Activated CD4-positive, alpha-beta T cell treated with anti-CD3 and anti-CD28 coated beads for 36 hours (primary cell): ENCODE results near the gene MYZAP. TPM values are rescaled to one million over a fixed set of nuclear protein-coding genes. Genes with fewer than 3 reads are reported as not detected.

Source experiments
- ATAC-seq: fragments of 200-7000 bp; cut with Tn5 transposase; one replicate; pipeline ENCODE4 v1.10.0; 2021; ENCODE audit warnings: mild to moderate bottlenecking, moderate library complexity
- CTCF ChIA-PET: fragments of 350-600 bp; sonication (Branson Sonifier 250); formaldehyde crosslinking; loops from one replicate; lab custom pipeline; 2021; ENCODE audit warnings: antibody characterized with exemption; lab: Charles Lee
- POLR2A ChIA-PET: fragments of 350-600 bp; sonication (Branson Sonifier 250); formaldehyde crosslinking; loops from one replicate; lab custom pipeline; 2021; ENCODE audit warnings: antibody characterized with exemption, inconsistent platforms; lab: Charles Lee
- DNase-seq: peaks from one replicate; pipeline ENCODE4 v3.0.0-alpha.2; 2020
- H3K27ac Mint-ChIP-seq: one replicate; pipeline ENCODE4 v1.8.0; 2021; ENCODE audit warnings: mixed read lengths
- H3K27me3 Mint-ChIP-seq: one replicate; pipeline ENCODE4 v1.8.0; 2021; ENCODE audit warnings: mixed read lengths
- H3K36me3 Mint-ChIP-seq: one replicate; pipeline ENCODE4 v1.8.0; 2021; ENCODE audit warnings: low read depth, mixed read lengths
- H3K4me1 Mint-ChIP-seq: one replicate; pipeline ENCODE4 v1.8.0; 2021; ENCODE audit warnings: mixed read lengths
- H3K4me3 Mint-ChIP-seq: one replicate; pipeline ENCODE4 v1.8.0; 2021; ENCODE audit warnings: mild to moderate bottlenecking, moderate library complexity, mixed read lengths
- H3K9me3 Mint-ChIP-seq: one replicate; pipeline ENCODE4 v1.8.0; 2021; ENCODE audit warnings: low read depth, mixed read lengths
- intact Hi-C, 2 experiments: fragments of 100-400 bp; cut with DNase I in 1 of 2; cut with micrococcal nuclease in 1 of 2; formaldehyde crosslinking; loops; one replicate each; pipeline versions ENCODE4 v1.14.2 to v1.15.1; 2022 to 2024; cut with DNase I, micrococcal nuclease
- total RNA-seq, 2 experiments: library from RNA; stranded (reverse); gene quantifications; one replicate each; pipeline ENCODE4 v1.2.3, GENCODE V29; 2021

Gene MYZAP
- total RNA-seq, 2 experiments from 2014 or later: 0.11 TPM

DNA sequence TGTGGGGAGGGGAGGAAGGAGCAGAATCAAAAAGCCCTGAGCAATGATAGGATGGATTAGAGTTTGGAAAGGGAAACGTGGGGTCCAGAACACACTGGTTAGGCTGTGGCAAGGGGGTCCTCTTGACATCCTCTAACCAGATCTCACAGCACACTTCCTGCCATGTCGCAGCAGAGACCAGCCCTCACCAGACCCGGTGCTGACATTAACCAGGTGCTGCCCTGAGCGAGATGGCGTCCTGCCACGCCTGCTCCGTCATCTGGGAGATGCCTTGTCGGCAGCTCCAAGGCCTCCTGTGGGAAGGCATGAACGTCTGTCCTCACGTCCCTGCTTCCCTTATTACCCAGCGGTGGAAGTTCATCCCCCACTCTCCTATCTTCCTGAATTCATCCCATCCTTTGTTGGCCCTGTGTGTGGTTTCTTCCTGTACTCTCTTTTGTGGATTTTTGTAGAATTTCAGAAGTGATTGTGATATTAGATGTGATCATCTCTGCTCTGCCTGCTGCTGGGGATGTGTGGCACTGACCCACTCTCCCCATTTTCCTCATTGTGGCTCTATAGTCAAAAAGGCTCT is 29.4 kb upstream of the MYZAP start:
- Mint-ChIP-seq H3K9me3 (no peaks in the 10 kb centered on the region), H3K27me3 (no peaks in the 10 kb centered on the region), H3K4me3 (no peak overlapping the region), H3K4me1 (peaks cover 37% of the 10 kb centered on the region), H3K27ac (peak overlapping the region; percentile 48), H3K36me3 (peaks cover 1% of the 10 kb centered on the region)
- ChIA-PET POLR2A (interaction anchor here (0.6 kb wide), 1 partner anchor 908 kb away, joined by 7 read pairs; no protein-coding TSS in a partner anchor), CTCF (interaction anchor here (0.8 to 3.6 kb wide), 3 partner anchors 48 to 299 kb away, joined by 3 to 22 read pairs (median 3); no protein-coding TSS in a partner anchor)
- peak; percentile 9 for DNase-seq
- intact Hi-C loops: loop anchor here in 1 of 2 experiments (5.0 kb wide), 2 partner anchors 80 to 505 kb away; partner anchors contain the start of gene ALDH1A2
- no peak for ATAC-seq

DNA sequence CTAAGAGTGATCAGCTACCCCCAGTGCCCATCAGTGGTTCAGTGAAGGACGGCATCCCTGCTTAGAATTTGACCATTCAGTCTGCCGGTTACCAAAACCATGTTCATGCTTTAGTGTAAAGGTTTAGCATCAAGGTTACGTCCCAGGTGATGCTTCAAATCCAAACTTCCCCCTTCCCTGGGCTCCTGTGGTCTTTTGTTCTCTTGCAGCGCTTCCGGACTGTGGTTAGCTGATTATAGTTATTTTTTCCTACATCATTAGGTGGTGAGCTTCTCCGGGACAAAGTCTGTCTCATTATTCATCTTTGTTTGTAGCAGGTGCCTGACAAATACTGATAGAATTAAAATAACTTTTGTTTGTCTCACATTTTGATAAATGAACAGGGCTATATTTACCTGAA is 28.3 kb upstream of the MYZAP start:
- DNase-seq (no peak), ATAC-seq (no peak)
- Mint-ChIP-seq H3K27me3 (no peaks in the 10 kb centered on the region), H3K4me3 (no peak overlapping the region), H3K4me1 (peaks cover 37% of the 10 kb centered on the region), H3K27ac (peak overlapping the region; percentile 24), H3K36me3 (peaks cover 1% of the 10 kb centered on the region), H3K9me3 (no peaks in the 10 kb centered on the region)
- ChIA-PET CTCF (interaction anchor here (0.7 to 1.0 kb wide), 3 partner anchors 17 to 298 kb away, joined by 3 to 6 read pairs (median 6); no protein-coding TSS in a partner anchor), POLR2A (no interaction called here)
- intact Hi-C loops: loop anchor here in 1 of 2 experiments (5.0 kb wide), 2 partner anchors 79 to 504 kb away; partner anchors contain the start of gene ALDH1A2

DNA sequence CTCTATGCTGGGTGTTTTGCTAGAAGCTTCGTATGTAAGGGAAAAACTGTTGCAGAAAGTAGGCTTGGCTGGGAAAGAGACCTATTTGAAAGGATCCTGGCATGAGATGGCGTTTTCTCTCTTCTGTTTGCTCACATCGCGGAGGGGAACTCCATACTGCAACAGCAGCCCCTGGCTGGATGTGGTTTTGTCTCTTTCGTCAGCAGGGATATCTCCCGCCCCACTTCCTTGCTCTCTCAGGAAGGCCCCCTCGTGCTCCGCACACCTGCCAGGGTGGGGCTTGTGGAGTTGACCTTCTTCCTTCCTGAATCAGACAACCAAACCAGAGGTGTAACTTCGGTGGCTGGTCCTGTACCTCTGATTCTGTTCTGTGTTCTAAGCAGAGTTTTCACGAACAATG is 26.4 kb upstream of the MYZAP start:
- POLR2A ChIA-PET: no interaction called here
- H3K9me3 Mint-ChIP-seq: no peaks in the 10 kb centered on the region
- no peak overlapping the region for H3K27ac Mint-ChIP-seq
- H3K4me1 Mint-ChIP-seq: peaks cover 35% of the 10 kb centered on the region
- CTCF ChIA-PET: interaction anchor here (0.6 to 1.9 kb wide), 5 partner anchors 9 to 140 kb away, joined by 3 to 6 read pairs (median 3); no protein-coding TSS in a partner anchor
- intact Hi-C loops: no loop called here
- H3K27me3 Mint-ChIP-seq: peaks cover 6% of the 10 kb centered on the region
- peaks cover 1% of the 10 kb centered on the region for H3K36me3 Mint-ChIP-seq
- H3K4me3 Mint-ChIP-seq: no peak overlapping the region
- DNase-seq: peak; percentile 50
- ATAC-seq: peak; percentile 19

DNA sequence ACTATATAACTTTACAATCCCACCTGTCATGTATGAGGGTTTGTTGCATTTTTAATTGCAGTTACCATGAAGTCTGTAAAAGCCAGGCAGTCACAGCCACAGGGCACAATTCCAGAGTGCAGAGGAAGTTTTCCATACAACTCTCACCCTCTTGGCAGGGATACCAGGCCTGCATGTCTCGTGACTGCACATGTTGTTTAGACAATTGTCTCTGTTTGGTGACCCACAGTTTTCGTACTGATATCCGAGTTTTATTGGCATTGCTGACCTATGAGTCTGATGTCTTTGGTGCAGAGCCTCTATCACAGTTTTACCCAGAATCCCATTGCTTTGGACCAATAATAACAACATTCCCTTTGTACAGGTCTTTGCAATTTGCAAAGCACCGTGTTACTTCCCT is 24.9 kb upstream of the MYZAP start:
- CTCF ChIA-PET: interaction anchor here (1.2 kb wide), 1 partner anchor 7 kb away, joined by 4 read pairs; no protein-coding TSS in a partner anchor
- peaks cover 6% of the 10 kb centered on the region for H3K27me3 Mint-ChIP-seq
- H3K4me1 Mint-ChIP-seq: peaks cover 23% of the 10 kb centered on the region
- H3K27ac Mint-ChIP-seq: no peak overlapping the region
- POLR2A ChIA-PET: no interaction called here
- no peaks in the 10 kb centered on the region for H3K9me3 Mint-ChIP-seq
- DNase-seq (no peak), ATAC-seq (no peak)
- H3K4me3 Mint-ChIP-seq: no peak overlapping the region
- H3K36me3 Mint-ChIP-seq: no peaks in the 10 kb centered on the region
- intact Hi-C loops: no loop called here

DNA sequence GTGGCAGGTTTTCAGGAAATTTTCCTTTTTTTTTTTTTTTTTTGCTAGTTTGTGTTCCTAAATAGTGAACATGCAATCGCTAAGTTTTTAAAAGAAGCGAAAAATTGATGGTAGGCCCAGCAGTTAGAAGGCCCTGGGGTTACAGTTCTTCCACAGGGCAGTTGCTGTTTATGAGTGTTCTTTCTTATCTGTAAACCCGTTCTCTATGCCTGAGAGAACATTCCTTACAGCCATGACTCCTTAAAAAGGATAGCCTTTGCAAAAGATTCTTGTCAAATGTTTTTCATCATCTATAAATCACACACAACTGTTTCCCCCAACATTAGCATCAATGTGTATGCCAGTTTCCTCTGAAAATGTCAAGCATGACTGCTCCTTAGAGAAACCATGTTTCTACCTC is 23.8 kb upstream of the MYZAP start:
- H3K27ac Mint-ChIP-seq: no peak overlapping the region
- POLR2A ChIA-PET: no interaction called here
- H3K9me3 Mint-ChIP-seq: no peaks in the 10 kb centered on the region
- H3K4me3 Mint-ChIP-seq: no peak overlapping the region
- CTCF ChIA-PET: interaction anchor here (0.6 kb wide), 1 partner anchor 22 kb away, joined by 3 read pairs; no protein-coding TSS in a partner anchor
- DNase-seq (no peak), ATAC-seq (no peak)
- H3K4me1 Mint-ChIP-seq: peaks cover 16% of the 10 kb centered on the region
- H3K36me3 Mint-ChIP-seq: no peaks in the 10 kb centered on the region
- intact Hi-C loops: no loop called here
- H3K27me3 Mint-ChIP-seq: peaks cover 6% of the 10 kb centered on the region

DNA sequence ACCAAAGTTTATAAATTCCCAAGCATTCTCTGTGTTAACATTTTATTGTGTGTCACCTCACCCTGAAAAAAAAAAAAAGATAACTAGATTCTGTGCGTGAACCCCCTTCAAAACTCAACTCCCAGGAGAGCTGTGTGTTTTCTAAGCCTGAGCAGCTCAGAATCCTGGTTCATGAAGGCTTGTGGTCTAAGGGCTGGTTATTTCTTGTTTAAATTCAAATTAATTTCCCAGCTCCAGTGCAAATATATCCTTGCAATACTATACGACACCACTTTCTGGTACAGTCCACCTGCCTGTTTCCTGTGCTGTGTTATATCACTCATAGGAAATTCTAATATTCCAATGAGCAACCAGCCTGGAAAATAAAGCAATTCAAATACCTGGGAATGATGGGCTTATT is 23.4 kb upstream of the MYZAP start:
- Mint-ChIP-seq H3K4me1 (peaks cover 14% of the 10 kb centered on the region), H3K27me3 (peaks cover 6% of the 10 kb centered on the region), H3K36me3 (no peaks in the 10 kb centered on the region), H3K4me3 (no peak overlapping the region), H3K27ac (no peak overlapping the region), H3K9me3 (no peaks in the 10 kb centered on the region)
- POLR2A ChIA-PET: no interaction called here
- ATAC-seq (no peak), DNase-seq (no peak)
- CTCF ChIA-PET: interaction anchor here (0.6 kb wide), 1 partner anchor 11 kb away, joined by 3 read pairs; no protein-coding TSS in a partner anchor
- intact Hi-C loops: no loop called here

DNA sequence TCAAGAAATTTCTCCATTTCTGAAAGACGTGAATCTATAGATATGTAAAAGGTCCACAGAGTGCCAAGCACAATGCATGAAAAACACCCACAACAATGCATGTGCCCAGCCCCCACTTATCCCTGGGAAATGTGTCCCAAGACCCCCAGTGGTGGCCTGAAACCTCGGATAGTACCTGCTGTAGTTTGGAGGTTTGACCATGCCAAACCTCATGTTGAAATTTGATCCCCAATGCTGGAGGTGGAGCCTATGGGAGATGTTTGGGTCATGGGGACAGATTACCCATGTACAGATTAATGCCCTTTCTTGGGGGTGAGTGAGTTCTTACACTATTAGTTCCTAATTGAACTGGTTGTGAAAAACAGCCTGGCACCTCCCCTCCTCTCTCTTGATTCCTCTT is 21.4 kb upstream of the MYZAP start:
- Mint-ChIP-seq H3K27ac (no peak overlapping the region), H3K27me3 (peaks cover 6% of the 10 kb centered on the region), H3K4me1 (peaks cover 5% of the 10 kb centered on the region), H3K36me3 (no peaks in the 10 kb centered on the region), H3K9me3 (no peaks in the 10 kb centered on the region), H3K4me3 (no peak overlapping the region)
- POLR2A ChIA-PET: no interaction called here
- DNase-seq (no peak), ATAC-seq (no peak)
- intact Hi-C loops: no loop called here
- CTCF ChIA-PET: no interaction called here

DNA sequence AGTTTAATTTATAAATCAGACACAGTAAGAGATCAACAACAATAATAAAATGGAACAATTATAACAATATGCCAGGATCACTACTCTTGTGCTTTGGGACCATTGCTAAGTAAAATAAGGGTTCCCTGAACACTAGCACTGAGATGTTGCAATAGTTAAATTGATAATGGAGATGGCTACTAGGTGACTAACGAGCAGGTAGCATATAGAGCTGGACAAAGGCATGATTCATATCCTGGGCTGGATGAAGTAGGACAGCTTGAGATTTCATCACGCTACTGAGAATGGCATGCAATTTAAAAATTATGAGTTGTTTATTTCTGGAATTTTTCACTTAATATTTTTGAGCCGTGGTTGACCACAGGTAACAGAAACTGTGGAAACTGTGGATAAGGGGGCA is 20.7 kb upstream of the MYZAP start:
- no peaks in the 10 kb centered on the region for H3K36me3 Mint-ChIP-seq
- H3K9me3 Mint-ChIP-seq: no peaks in the 10 kb centered on the region
- ChIA-PET POLR2A (no interaction called here), CTCF (interaction anchor here (1.2 kb wide), 1 partner anchor 19 kb away, joined by 3 read pairs; no protein-coding TSS in a partner anchor)
- DNase-seq: no peak
- ATAC-seq: no peak
- H3K4me3 Mint-ChIP-seq: no peak overlapping the region
- peaks cover 6% of the 10 kb centered on the region for H3K27me3 Mint-ChIP-seq
- intact Hi-C loops: no loop called here
- H3K4me1 Mint-ChIP-seq: no peaks in the 10 kb centered on the region
- H3K27ac Mint-ChIP-seq: no peak overlapping the region

DNA sequence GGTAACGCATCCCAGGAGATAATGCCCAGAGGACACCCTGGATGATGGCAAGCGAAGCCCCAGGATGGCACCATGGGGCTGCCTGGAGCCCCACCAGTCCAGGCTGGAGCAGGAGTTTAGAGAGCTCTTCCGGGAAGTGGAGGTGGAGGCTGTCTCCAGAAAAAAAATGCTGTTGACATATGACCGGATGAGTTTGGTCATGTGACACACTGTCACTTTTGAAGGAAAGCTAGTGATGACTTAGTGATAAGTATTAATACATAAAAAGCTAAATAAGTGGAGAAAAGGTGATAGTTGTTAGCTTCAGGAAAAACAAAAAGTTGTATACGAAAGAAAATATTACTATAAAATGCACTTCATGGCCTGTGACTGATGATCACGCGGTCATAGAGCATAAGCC is 20.0 kb upstream of the MYZAP start:
- ChIA-PET POLR2A (no interaction called here), CTCF (interaction anchor here (0.9 to 1.2 kb wide), 2 partner anchors 15 to 18 kb away, joined by 3 to 4 read pairs; no protein-coding TSS in a partner anchor)
- Mint-ChIP-seq H3K4me3 (no peak overlapping the region), H3K4me1 (no peaks in the 10 kb centered on the region), H3K27me3 (peaks cover 6% of the 10 kb centered on the region), H3K36me3 (no peaks in the 10 kb centered on the region), H3K9me3 (no peaks in the 10 kb centered on the region), H3K27ac (no peak overlapping the region)
- no peak for DNase-seq
- intact Hi-C loops: no loop called here
- ATAC-seq: no peak

DNA sequence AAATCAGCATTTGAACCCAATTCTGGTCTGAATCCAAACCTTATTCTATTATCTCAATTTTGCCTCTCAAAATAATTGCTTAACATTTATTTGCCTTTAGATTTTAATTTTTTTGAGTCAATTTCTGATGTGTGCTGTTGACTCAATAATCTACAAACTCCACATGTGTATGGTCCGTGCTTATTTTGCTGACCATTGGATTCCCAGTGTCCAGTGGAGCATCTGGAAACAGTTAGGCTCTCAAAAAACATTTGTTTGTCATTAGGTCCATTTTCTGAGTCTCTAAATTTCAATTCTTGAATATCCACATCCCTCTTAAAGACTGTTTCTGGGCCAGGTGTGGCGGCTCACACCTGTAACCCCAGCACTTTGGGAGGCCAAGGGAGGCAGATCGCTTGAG is 19.2 kb upstream of the MYZAP start:
- H3K27me3 Mint-ChIP-seq: peaks cover 9% of the 10 kb centered on the region
- H3K27ac Mint-ChIP-seq: no peak overlapping the region
- ATAC-seq: no peak
- intact Hi-C loops: no loop called here
- H3K36me3 Mint-ChIP-seq: no peaks in the 10 kb centered on the region
- no peaks in the 10 kb centered on the region for H3K9me3 Mint-ChIP-seq
- H3K4me3 Mint-ChIP-seq: no peak overlapping the region
- CTCF ChIA-PET: interaction anchor here (0.9 kb wide), 1 partner anchor 15 kb away, joined by 4 read pairs; no protein-coding TSS in a partner anchor
- POLR2A ChIA-PET: no interaction called here
- DNase-seq: no peak
- H3K4me1 Mint-ChIP-seq: no peaks in the 10 kb centered on the region

DNA sequence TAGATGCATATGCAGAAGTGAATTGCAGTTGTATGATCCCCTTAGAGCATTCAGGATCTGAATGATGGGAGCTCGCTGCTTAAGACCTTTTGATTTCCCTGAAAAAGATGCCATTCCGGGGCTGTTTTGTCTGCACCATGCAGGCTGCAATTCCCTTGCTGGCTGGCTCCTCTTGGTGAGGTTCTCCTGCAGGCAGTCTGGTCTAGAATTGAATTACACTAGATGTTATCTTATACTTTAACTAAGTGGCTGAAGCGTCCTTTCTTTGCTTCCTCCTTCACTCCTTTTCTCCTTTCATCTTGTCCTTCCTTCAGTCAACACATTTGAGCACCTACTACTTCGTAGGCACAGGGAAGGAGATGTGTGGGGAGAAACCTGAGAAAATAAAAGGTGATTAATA is 18.6 kb upstream of the MYZAP start:
- Mint-ChIP-seq H3K36me3 (no peaks in the 10 kb centered on the region), H3K27me3 (peaks cover 9% of the 10 kb centered on the region), H3K27ac (no peak overlapping the region), H3K9me3 (no peaks in the 10 kb centered on the region), H3K4me1 (no peaks in the 10 kb centered on the region), H3K4me3 (no peak overlapping the region)
- ChIA-PET POLR2A (no interaction called here), CTCF (interaction anchor here (0.6 to 0.9 kb wide), 2 partner anchors 14 kb away, joined by 3 read pairs; no protein-coding TSS in a partner anchor)
- no peak for ATAC-seq
- intact Hi-C loops: no loop called here
- DNase-seq: no peak

DNA sequence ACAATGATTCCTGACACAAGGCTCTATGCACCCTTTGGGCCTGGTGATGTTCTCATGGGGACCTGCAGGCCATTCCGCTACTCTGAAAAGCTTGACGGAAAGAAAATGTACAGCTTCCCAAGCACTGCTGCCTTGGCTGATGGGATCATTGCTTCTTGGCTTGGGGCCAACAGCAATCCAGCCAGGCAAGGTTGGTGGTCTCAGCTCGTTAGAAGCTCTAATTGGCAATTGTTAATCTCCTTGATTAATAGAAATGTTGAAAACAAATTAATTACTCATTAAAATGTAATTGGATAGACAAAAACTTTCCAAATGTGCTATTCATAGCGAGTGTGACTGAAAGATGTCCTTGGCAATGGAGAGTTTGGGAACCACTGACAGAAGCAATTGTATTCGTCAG is 16.3 kb upstream of the MYZAP start:
- Mint-ChIP-seq H3K4me3 (no peak overlapping the region), H3K36me3 (no peaks in the 10 kb centered on the region), H3K27ac (no peak overlapping the region), H3K4me1 (no peaks in the 10 kb centered on the region), H3K27me3 (peaks cover 11% of the 10 kb centered on the region), H3K9me3 (no peaks in the 10 kb centered on the region)
- ChIA-PET CTCF (interaction anchor here (0.6 to 1.2 kb wide), 2 partner anchors 16 to 602 kb away, joined by 3 read pairs; no protein-coding TSS in a partner anchor), POLR2A (no interaction called here)
- DNase-seq: no peak
- ATAC-seq: no peak
- intact Hi-C loops: no loop called here
